ENCODE measurements around the gene EML2. TPM values are rescaled to one million over a fixed set of nuclear protein-coding genes. Genes with fewer than 3 reads are reported as not detected.

EML2 gene
- total and polyA plus RNA-seq, 2 of the 4 experiments (the other 2 are of a cell fraction): 11.8 to 25.3 TPM

GRCh38 chr19:45608948-45609347, 30.2 kb downstream of the EML2 start:
- Histone ChIP-seq H3K9me3 (ENCODE audit: control insufficient read depth, insufficient read depth, low read length) (no peaks in the 10 kb centered on the region; the same call in 1 of the 2 replicates), H2AFZ (replicated peaks; ENCODE audit: low read length, poor library complexity) (no peak overlapping the region), H3K4me1 (ENCODE audit: control insufficient read depth, insufficient read depth, low read length) (peaks cover 7% of the 10 kb centered on the region), H3K36me3 (ENCODE audit: control insufficient read depth, insufficient read depth, low read length) (peaks cover 26% of the 10 kb centered on the region), H2AK9ac (replicated peaks; ENCODE audit: low read depth, low read length, poor library complexity) (no peak overlapping the region), H2BK5ac (ENCODE audit: low read depth, low read length, poor library complexity, severe bottlenecking) (no peak overlapping the region), H2BK20ac (ENCODE audit: low read depth, low read length) (no peak overlapping the region), H3K4me2 (ENCODE audit: low read depth, low read length) (no peak overlapping the region), H3K56ac (ENCODE audit: extremely low read depth, insufficient read depth, low read length) (no peak overlapping the region), H3K23ac (ENCODE audit: low read depth, low read length) (no peak overlapping the region), H3K18ac (ENCODE audit: low read depth, low read length) (no peak overlapping the region), H4K91ac (ENCODE audit: insufficient read depth, low read depth, low read length) (no peak overlapping the region), H3K4me3 (ENCODE audit: insufficient read depth, low read depth, low read length) (no peak overlapping the region), H3K14ac (replicated peaks; ENCODE audit: low read depth, low read length) (no peak overlapping the region), H4K8ac (ENCODE audit: low read depth in 2 of 2, low read length in 2 of 2) (no peak overlapping the region), H3K79me1 (ENCODE audit: low read depth in 1 of 2, low read length in 2 of 2) (peaks cover 0 to 7% of the 10 kb centered on the region in 2 experiments; a peak in 1 of 4 replicates), H2AK5ac (ENCODE audit: low read depth, low read length) (no peak overlapping the region), H4K5ac (ENCODE audit: low read depth, low read length) (no peak overlapping the region), H2BK15ac (ENCODE audit: low read depth, low read length) (no peak overlapping the region), H3K27me3 (ENCODE audit: control insufficient read depth, insufficient read depth, low read length) (no peaks in the 10 kb centered on the region), H3K9me1 (ENCODE audit: insufficient read depth, low read length) (peaks cover 5% of the 10 kb centered on the region; the same call in 1 of the 2 replicates), H2BK120ac (ENCODE audit: low read depth, low read length) (no peak overlapping the region), H3K4ac (ENCODE audit: low read depth, low read length) (no peak overlapping the region), H4K20me1 (ENCODE audit: insufficient read depth, low read length) (no peaks in the 10 kb centered on the region), H3K27ac (ENCODE audit: insufficient read depth, low read length) (no peak overlapping the region), H3K9ac (ENCODE audit: low read depth, low read length) (no peak overlapping the region)
- ChIA-PET CTCF (no interaction called here), POLR2A (ENCODE audit: unreplicated experiment) (no interaction called here)
- WGBS, 2 experiments (ENCODE audit: extremely low coverage in 2 of 2, insufficient read length in 1 of 2): 100% methylated on average over 2 of the region's 6 CpGs; no CpG with 5 or more reads in 1 of the 2 experiments
- in situ Hi-C loops (cut with MboI; ENCODE audit: low sequenced_read_pairs): no loop called here
- no peak for DNase-seq
- intact Hi-C loops (cut with micrococcal nuclease): no loop called here
- no peak for TF ChIP-seq NFE2L2 (IDR thresholded peaks at IDR 0.05; ENCODE audit: low read depth, low read length)
- no peak for TF ChIP-seq MAFK (IDR thresholded peaks at IDR 0.05; ENCODE audit: low read depth, low read length)
- no peak for TF ChIP-seq RAD21 (IDR thresholded peaks at IDR 0.05; ENCODE audit: low read length)
- no peak for TF ChIP-seq MAZ (IDR thresholded peaks at IDR 0.05; ENCODE audit: borderline replicate concordance, low read depth, low read length)
- TF ChIP-seq FOS (IDR thresholded peaks at IDR 0.05; ENCODE audit: low read depth, low read length): no peak
- no peak for TF ChIP-seq CEBPB (IDR thresholded peaks at IDR 0.05; ENCODE audit: low read depth, low read length)
- TF ChIP-seq RFX5 (IDR thresholded peaks at IDR 0.05; ENCODE audit: low read depth, low read length): no peak
- TF ChIP-seq ELK1 (IDR thresholded peaks at IDR 0.05; ENCODE audit: borderline replicate concordance, low read depth, low read length): no peak
- no peak for TF ChIP-seq POLR2A (IDR thresholded peaks at IDR 0.05; ENCODE audit: low read depth, low read length)
- TF ChIP-seq BHLHE40 (IDR thresholded peaks at IDR 0.05; ENCODE audit: low read depth, low read length): no peak
- no peak for TF ChIP-seq MXI1 (IDR thresholded peaks at IDR 0.05; ENCODE audit: borderline replicate concordance, low read depth, low read length)
- TF ChIP-seq CTCF (conservative IDR thresholded peaks at IDR 0.05; ENCODE audit: low read depth, low read length): no peak
- no peak for TF ChIP-seq SMC3 (IDR thresholded peaks at IDR 0.05; ENCODE audit: low read depth, low read length)
- no peak for TF ChIP-seq CHD1 (IDR thresholded peaks at IDR 0.05; ENCODE audit: low read depth, low read length)
- no peak for TF ChIP-seq RCOR1 (IDR thresholded peaks at IDR 0.05; ENCODE audit: insufficient replicate concordance, low read length)
- TF ChIP-seq USF2 (IDR thresholded peaks at IDR 0.05; ENCODE audit: low read depth, low read length): no peak
- dilution Hi-C loops (cut with HindIII; ENCODE audit: low sequenced_read_pairs, unreplicated experiment): no loop called here
- no peak for ATAC-seq (ENCODE audit: low read depth)
- no TSS peak for BruUV-seq (replicated peaks)
